ENCODE measurements around the gene SLC35F6. TPM values are rescaled to one million over a fixed set of nuclear protein-coding genes. Genes with fewer than 3 reads are reported as not detected.

Gene SLC35F6
- total RNA-seq, 2 donors from 2014 or later: 24.8 to 29.1 TPM

GRCh38 chr2:26723475-26723874 lies 40.6 kb upstream of the SLC35F6 start:
- Histone ChIP-seq H3K4me1 (peaks cover 15% of the 10 kb centered on the region), H3K9ac (ENCODE audit: low read depth in 2 of 2, low read length in 2 of 2) (no peak overlapping the region)
- TF ChIP-seq CTCF (IDR thresholded peaks at IDR 0.05): no peak

GRCh38 chr2:26723991-26724750 lies 39.9 kb upstream of the SLC35F6 start:
- TF ChIP-seq CTCF (IDR thresholded peaks at IDR 0.05): no peak
- Histone ChIP-seq H3K36me3 (no peaks in the 10 kb centered on the region), H3K9me3 (no peaks in the 10 kb centered on the region), H3K27ac (no peak overlapping the region), H3K9ac (ENCODE audit: low read depth in 2 of 2, low read length in 2 of 2) (no peak overlapping the region), H3K4me3 (no peak overlapping the region), H3K4me1 (peaks cover 15% of the 10 kb centered on the region), H3K27me3 (no peaks in the 10 kb centered on the region)
- intact Hi-C loops (cut with DNase I): no loop called here
- peak; percentile 44 for DNase-seq

More at GRCh38 chr2:26723475-26723874, 40.6 kb upstream of the SLC35F6 start:
- no peak overlapping the region for H3K27ac ChIP-seq
- no peak for DNase-seq
- H3K4me3 ChIP-seq: no peak overlapping the region
- no peaks in the 10 kb centered on the region for H3K36me3 ChIP-seq
- no peaks in the 10 kb centered on the region for H3K9me3 ChIP-seq
- no peaks in the 10 kb centered on the region for H3K27me3 ChIP-seq
- intact Hi-C loops (cut with DNase I): no loop called here

- no peaks in the 10 kb centered on the region for H3K27me3 ChIP-seq
- H3K9me3 ChIP-seq: no peaks in the 10 kb centered on the region
- no peak for TF ChIP-seq CTCF (IDR thresholded peaks at IDR 0.05)
- no peaks in the 10 kb centered on the region for H3K36me3 ChIP-seq
- H3K4me1 ChIP-seq: peaks cover 15% of the 10 kb centered on the region
- intact Hi-C loops (cut with DNase I): no loop called here
- no peak overlapping the region for H3K27ac ChIP-seq
- H3K9ac ChIP-seq (ENCODE audit: low read depth in 2 of 2, low read length in 2 of 2): peak overlapping the region in 1 of 2 donors; percentile 31
- H3K4me3 ChIP-seq: no peak overlapping the region
- DNase-seq: no peak
Observed at GRCh38 chr2:26724784-26725520, 39.1 kb upstream of the SLC35F6 start.

- Histone ChIP-seq H3K9ac (ENCODE audit: low read depth in 2 of 2, low read length in 2 of 2) (no peak overlapping the region), H3K9me3 (no peaks in the 10 kb centered on the region), H3K4me3 (no peak overlapping the region), H3K4me1 (peaks cover 15% of the 10 kb centered on the region), H3K27me3 (no peaks in the 10 kb centered on the region), H3K27ac (no peak overlapping the region), H3K36me3 (no peaks in the 10 kb centered on the region)
- no peak for TF ChIP-seq CTCF (IDR thresholded peaks at IDR 0.05)
- intact Hi-C loops (cut with DNase I): no loop called here
- DNase-seq: no peak
Observed at GRCh38 chr2:26725521-26725820, 38.6 kb upstream of the SLC35F6 start.

- DNase-seq: no peak
- Histone ChIP-seq H3K9me3 (no peaks in the 10 kb centered on the region), H3K9ac (ENCODE audit: low read depth in 2 of 2, low read length in 2 of 2) (no peak overlapping the region), H3K36me3 (no peaks in the 10 kb centered on the region), H3K27me3 (no peaks in the 10 kb centered on the region), H3K27ac (no peak overlapping the region), H3K4me1 (peaks cover 9% of the 10 kb centered on the region), H3K4me3 (no peak overlapping the region)
- no peak for TF ChIP-seq CTCF (IDR thresholded peaks at IDR 0.05)
- intact Hi-C loops (cut with DNase I): no loop called here
Observed at GRCh38 chr2:26726228-26726627, 37.9 kb upstream of the SLC35F6 start.

Measured in colonic mucosa (tissue), 4 donors.